HG02970 (cell line): ENCODE measurements around the gene FAIM2.

Source experiments
- ATAC-seq: cut with Tn5 transposase; IDR thresholded peaks from one replicate; pipeline ENCODE4 v1.9.1; 2021; ENCODE audit warnings: mild to moderate bottlenecking, moderate library complexity, moderate number of reproducible peaks; ENCODE audit not compliant: unreplicated experiment, low FRiP score

FAIM2 gene

GRCh38 chr12:49941556-49942511 is 38.1 kb upstream of the FAIM2 start:
- ATAC-seq = no peak

- no peak for ATAC-seq
These were observed 36.0 kb upstream of the FAIM2 start for GRCh38 chr12:49939707-49940106.

- ATAC-seq = no peak
These were observed 35.6 kb upstream of the FAIM2 start for GRCh38 chr12:49939307-49939706.

- ATAC-seq = no peak
These were observed 34.1 kb upstream of the FAIM2 start for GRCh38 chr12:49937639-49938300.

DNA sequence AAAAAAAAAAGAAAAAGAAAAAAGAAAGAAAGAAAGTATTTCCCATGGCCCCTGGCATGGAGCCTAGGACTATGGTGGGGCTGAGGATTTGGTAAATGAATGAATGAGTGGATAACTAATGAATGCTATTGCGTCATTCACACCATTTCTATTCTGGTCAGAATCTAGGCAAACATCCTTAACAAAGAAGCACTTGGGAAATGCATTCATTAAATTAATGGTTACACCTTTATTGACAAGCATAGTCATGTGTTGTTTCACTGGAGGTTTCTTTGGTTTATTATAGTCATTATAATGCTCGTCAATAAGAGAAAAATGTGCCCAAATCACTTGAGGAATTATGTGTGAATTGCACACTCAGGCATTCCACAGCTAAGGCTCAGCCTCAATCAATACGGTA is 33.2 kb upstream of the FAIM2 start:
- ATAC-seq = no peak

GRCh38 chr12:49934505-49934904 is 30.8 kb upstream of the FAIM2 start:
- ATAC-seq = no peak

- ATAC-seq = no peak
These were observed 30.1 kb upstream of the FAIM2 start for GRCh38 chr12:49933796-49934195.

DNA sequence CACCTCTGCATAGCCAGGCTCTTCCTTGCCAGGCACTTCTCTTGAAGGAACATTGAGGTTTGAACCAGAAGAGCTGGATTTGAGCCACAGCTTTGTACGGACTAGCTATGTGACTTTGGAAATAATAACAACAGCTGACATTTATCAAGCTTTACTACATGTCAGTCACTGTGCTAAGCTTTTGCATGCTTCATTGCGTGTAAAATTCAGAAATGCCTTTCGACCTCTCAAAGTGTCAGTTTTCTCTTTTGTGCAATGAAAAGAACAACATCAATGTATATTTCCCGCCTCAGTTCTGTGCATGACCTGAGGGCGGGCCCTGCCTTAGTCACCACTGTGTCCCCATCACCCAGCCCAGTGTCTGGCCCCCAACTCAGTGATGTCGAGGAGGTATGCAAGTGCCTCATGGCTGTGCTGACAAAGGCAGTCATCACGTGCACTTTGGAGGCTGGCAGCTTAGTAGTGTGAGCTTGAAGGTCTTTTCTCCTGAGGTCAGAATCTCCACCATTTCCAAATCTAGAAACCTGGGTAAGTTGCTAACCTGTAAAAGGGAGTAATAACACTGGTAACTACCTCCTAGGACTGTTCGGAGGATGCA is 28.9 kb upstream of the FAIM2 start:
- no peak for ATAC-seq

DNA sequence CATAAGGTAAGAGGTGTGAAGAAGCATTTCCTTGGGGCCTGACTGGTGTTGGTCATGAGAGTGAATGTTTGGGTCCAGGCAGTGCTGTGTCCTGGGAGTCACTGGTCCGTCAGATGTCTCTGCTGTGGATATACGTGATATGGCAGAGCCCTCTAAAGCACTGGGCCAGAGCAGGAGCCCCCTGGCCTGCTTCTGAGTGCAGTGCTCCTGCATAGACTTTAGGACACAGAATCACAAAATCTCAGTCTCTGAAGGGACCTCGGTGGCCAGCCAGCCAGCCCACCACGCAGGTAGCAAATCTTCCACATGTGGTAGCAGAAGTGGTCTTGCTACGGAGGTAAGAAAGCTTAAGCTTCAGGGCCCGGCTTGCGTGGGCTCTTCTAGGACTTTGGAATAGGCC is 28.3 kb upstream of the FAIM2 start:
- ATAC-seq = no peak

- ATAC-seq = no peak
These were observed 27.0 kb upstream of the FAIM2 start for GRCh38 chr12:49930515-49931288.

DNA sequence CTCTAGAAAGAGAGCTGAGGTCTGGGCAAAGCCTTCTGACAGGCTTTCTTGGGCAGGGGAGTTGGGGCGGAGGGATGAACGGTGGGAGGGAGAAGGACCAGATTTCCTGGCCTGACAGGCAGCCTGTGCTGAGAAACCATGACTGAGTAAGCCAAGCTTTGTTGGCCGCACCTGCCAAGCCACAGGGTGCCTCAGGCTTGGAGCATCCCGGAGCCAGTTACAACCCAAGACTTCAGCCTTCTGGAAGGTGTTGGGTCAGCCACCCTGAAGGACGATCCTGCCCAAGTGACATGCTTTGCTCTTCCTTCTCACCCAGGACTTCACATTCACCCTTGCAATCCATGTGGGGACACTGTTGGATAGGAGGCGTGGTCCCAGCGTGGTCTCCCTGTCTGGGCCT is 25.9 kb upstream of the FAIM2 start:
- ATAC-seq = no peak

- ATAC-seq = no peak
These were observed 24.8 kb upstream of the FAIM2 start for GRCh38 chr12:49928471-49928870.

DNA sequence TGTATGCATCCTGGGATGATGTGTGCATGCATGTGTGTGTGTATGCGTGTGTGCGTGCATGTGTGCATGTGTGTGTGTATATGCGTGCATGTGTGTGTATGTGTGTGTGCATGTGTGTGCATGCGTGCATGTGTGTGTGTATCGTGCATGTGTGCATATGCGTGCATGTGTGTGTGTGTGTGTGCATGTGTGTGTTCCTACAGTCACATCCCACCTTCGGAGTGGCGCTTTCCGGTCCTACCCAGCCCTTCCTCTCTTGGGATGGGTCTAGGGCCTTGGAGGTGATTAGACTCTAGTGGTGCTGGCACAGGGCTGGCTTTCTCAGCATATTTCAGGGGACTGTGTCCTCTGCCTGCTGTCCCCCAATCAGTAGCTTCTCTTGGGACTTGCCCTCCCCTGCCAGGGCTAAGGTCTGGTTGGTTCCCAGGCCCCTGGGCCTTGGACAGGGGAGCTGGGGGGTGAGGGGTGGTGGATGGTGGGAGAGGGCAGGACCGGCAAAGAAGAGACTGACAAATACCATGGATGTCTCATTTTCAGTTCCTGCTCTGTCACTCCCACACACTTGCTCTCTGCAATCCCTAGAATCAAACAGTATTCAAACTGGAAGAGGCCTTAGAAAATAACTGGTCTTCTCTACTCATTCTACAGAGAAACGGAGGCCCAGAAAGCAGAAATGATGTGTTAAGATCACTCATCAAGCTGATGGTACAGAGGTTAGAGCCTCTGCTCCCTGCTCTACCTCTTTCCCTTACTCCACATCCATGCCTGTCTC is 21.9 kb upstream of the FAIM2 start:
- ATAC-seq = no peak

DNA sequence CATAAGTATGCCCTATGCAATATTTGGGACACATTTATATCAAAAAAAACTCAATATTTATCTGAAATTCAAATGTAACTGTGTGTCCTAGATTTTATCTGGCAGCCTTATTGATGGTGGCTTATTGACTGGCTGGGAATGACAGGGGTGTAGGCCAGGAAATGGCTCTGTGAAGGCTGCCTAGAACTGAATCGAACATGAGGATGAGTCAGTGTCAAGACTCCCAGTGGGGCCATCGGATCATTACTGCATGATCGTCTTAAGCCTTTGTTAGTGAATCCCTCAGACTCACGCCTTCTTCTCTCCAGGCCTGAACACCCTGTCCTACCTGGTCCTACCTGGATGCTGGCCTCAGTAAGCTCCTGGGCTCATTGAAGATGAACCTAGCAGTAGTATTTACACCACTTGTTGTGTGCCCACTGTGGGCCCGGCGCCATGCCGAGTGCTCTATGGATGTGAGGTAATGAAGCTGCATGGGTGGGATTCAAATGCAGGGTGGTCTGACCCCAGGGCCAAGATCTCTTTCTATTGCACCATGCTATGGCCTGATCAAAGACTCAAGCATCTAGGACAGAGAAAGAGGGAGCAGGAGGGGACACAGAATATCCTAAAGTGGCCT is 21.0 kb upstream of the FAIM2 start:
- ATAC-seq = no peak

GRCh38 chr12:49923880-49924556 is 20.3 kb upstream of the FAIM2 start:
- ATAC-seq = no peak

GRCh38 chr12:49923035-49923644 is 19.4 kb upstream of the FAIM2 start:
- no peak for ATAC-seq

GRCh38 chr12:49922349-49923034 is 18.8 kb upstream of the FAIM2 start:
- ATAC-seq = no peak

DNA sequence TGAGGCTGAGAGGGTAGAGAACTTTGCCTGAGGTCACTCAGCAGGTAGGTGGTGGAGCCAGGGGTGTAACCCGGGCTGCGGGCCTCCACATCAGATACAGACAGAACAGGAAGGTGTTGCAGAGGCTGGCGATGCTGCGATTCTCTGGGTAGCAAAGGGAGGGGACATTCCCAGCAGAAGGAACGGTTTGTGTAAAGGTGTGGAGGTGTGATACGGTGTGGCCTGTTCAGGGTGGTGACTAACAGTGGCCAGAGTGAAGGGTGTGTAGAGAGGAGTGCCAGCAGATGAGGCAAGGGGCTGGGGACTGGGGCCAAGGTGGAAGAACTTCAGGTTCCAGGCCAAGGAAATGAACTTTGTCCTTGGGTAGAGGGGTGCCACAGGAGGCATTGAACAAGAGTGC is 18.2 kb upstream of the FAIM2 start:
- no peak for ATAC-seq
